HTERT RPE-1 (cell line): ENCODE data around the gene OPRL1.

Experiments
- in situ Hi-C: fragments of 300-500 bp; cut with MboI; formaldehyde crosslinking; loops from 4 replicates; pipeline ENCODE4 v1.14.3; 2020; ENCODE audit warnings: low sequenced_read_pairs

The OPRL1 gene

DNA sequence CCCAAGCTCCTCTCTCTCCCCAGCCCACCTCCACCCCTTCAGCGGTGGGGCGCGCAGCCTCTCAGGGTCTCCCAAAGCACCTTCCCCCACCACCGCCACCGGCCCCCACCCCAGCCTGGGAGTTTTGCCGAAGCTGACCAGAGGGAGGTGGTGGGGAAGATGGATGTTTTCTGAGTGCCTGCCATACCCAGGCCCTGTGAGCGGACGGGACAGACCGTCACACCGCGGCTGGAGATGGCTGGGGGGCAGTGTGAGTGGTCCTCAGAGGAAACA is 38.2 kb upstream of the OPRL1 start:
- in situ Hi-C loops: no loop called here

DNA sequence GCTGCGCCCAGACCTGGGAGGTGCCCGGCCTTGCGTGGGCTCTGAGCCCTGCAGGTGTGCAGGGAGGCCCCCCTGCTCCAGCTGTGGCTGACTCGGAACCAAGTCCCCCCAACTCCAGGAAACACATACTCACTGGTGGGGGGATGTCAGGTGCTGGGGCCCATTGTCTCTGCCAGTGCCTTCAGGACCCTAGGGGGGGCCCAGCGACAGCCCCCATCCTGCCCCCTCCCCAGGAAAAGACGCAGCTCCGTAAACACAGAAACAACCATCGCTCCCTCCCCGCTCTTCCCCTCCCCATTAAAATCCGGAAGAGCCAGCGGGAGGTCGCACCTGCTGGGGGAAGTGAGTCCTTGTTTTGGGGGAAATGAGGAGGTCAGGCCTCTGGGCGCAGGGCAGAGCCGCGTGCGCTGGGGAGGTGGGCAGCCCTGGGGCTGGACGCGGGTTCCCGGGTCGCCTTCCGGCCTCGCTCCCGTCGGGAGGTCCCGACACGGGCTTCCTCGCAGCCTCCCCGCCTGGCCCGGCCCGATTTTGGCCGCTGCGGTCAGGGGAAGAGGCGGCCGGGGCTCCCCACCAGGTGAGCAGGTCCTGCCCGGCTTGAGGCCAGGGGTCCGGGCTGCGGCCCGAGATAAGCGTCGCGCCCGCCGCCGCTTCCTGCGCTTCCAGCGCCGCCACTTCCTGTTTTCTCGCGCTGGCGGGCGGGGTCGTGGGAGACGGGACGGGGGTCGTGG is 37.7 kb upstream of the OPRL1 start:
- in situ Hi-C loops: no loop called here

DNA sequence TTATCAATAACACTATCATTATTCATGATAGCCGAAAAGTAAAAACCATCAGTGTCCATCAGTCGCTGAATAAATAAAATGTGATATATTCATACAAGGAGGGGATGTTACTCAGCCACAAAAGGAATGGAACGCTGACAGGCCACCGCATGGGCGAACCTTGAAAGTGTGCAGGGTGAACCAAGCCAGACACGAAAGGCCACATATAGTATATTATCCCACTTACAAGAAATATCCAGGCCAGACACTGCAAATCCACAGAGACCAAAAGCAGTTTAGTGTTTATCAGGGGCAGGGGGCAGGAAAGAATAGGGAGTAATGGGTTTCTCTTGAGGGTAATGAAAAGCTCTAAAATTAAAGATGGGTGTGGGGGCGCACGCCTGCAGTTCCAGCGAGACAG is 36.1 kb upstream of the OPRL1 start:
- in situ Hi-C loops: no loop called here

GRCh38 chr20:64044484-64045247 is 35.2 kb upstream of the OPRL1 start:
- in situ Hi-C loops: no loop called here

GRCh38 chr20:64045346-64046011 is 34.4 kb upstream of the OPRL1 start:
- in situ Hi-C loops: no loop called here

DNA sequence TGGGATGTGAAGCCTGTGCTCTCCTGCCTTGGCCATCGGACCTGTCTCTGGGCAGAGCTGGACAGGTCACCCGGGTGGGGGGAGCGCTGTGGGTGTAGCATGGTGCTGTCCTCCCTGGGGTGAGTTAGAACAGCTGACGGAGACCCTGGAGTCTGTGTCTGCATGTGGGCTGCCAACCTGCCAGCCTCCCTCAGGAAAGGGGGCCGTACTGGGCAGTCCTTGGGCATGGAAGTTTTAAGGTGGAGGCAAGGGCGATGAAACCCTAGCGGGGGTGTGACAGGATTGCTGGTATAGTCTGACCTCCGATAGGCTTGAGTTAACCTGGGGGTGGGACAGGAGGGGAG is 32.9 kb upstream of the OPRL1 start:
- in situ Hi-C loops: no loop called here

DNA sequence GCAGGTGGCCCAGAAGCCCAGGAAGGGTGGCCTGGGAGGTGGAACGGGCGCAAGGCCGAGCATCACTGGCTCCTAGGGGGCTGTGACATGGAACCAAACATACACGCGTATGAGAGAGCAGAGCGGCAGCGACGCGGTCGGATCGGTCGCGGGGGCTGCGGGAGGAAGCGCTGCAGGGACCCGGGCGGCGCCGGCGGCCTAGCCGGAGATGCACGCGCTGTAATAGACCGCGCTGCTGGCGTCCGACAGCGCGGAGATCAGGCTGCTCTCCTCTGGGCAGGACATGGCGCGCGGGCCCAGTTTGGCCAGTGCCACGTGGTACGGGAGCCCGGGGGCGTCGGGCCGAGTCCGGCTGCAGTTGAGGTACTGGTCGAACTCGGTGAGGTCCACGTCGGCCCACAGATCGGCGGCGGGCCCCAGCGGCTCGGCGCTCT is 31.9 kb upstream of the OPRL1 start:
- in situ Hi-C loops: no loop called here

DNA sequence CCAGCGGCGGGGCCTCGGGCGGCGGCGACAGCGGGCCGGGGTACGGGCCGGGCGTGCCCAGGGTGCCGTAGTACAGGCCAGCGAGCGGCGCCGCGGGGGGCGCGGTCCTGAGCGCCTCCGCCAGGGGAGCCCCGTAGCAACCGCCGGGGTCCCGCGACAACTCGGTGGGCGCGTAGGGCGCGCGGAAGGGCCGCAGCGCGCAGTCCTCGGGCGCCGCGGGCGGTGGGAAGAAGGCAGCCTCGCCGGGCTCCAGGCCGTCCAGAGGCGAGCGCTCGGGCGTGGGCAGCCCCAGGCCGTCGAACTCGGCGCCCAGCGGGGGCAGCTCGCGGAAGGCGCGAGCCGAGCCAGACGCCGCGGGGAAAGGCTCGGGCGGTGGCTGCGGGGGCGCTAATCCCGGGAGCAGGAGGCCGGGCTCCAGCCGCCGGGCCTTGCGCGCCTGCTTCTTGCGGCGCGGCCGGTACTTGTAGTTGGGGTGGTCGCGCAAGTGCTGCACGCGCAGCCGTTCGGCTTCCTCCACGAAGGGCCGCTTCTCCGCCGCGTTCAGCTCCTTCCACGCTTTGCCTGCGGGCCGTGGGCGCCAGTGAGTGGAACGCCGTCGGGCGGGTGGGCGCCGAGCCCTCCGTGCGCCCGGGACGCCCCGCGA is 31.4 kb upstream of the OPRL1 start:
- in situ Hi-C loops: no loop called here

- in situ Hi-C loops: no loop called here
These were observed 30.6 kb upstream of the OPRL1 start, which contains the start of gene SOX18 for GRCh38 chr20:64049060-64049877. SOX18 (minus strand) TSS chr20:64049639; CDS start chr20:64049516, 123 bp downstream.

DNA sequence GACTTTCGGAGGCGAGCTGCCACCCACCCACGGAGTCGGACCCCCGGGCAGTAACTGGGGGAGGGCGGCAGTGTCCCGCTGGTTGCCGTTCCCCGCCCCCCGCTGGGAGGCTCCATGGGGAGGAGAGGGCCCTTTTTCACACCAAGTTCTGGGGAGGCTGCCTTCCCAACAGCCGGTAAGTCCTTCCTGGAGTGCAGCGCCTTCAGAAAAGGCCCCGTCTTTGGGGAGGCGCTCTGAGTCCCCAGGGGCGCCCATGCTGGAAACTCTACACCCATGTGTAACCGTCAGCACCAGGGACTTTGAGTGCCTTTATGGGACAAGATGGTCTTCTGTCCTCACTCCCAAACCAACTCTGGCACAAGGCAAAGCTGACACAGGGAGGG is 30.0 kb upstream of the OPRL1 start:
- in situ Hi-C loops: no loop called here

GRCh38 chr20:64050261-64051032 is 29.4 kb upstream of the OPRL1 start:
- in situ Hi-C loops: no loop called here

- in situ Hi-C loops: no loop called here
These were observed 28.8 kb upstream of the OPRL1 start for GRCh38 chr20:64051033-64051452.

DNA sequence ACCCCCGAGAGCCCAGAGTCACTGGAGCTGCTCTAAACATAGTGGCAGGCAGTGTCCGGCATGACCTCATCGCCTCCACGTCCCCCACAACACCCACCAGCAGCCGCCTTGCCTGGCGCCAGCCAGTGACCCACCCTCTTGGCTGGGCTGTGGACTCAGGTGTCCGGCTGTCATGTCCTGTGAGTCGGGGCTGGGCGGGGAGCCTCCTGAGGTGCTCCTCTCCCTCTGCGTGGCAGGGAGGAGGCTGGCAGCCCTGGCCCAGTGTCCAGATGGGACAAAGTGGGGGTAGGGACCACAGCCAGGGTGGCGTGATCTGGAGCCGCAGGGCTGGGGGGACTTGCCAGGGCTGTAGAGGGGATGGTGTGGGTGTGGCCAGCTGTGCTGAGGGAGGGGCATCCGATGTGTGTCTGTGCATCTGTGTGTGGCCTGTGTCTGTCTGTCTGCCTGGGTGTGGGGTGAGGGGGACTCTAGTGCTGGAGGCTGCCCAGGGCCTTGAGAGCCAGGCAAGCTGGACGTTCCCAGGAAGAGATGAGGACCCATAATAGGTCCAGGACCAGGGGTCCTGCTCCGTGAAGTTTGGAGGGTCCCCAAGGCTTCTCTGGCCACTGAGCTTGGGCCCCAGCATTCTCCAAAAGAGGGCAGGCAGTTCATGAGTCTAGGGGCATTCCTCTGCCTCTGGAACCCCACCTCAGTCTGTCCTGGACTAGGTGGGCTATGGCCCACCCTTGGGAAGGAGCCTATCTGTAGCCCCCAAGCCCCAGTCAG is 28.1 kb upstream of the OPRL1 start:
- in situ Hi-C loops: no loop called here

DNA sequence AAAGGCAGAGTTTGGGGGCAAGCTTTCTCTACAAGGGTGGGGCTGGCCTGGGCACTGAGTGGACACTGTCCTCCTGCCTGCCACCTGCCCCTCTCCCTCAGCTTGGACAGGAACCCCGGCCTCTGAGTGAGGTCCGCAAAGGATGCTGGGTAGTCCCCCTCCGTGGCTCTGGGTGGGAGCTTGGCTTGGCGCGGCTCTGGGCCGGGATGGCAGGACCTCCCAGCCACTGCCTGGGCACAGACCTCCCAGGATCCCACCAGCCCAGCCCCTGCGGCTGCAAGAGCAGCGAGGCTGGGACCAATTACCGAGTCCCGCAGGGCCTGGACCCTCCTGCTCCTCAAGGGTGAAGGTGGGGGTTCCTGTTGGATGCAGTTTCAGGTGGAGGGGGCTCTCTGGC is 27.6 kb upstream of the OPRL1 start:
- in situ Hi-C loops: no loop called here

- in situ Hi-C loops: no loop called here
These were observed 26.7 kb upstream of the OPRL1 start for GRCh38 chr20:64052987-64053840.

GRCh38 chr20:64053841-64054661 is 25.8 kb upstream of the OPRL1 start:
- in situ Hi-C loops: no loop called here

- in situ Hi-C loops: no loop called here
These were observed 24.4 kb upstream of the OPRL1 start for GRCh38 chr20:64055396-64055892.
